ENCODE measurements around the gene MYOZ2. TPM values are rescaled to one million over a fixed set of nuclear protein-coding genes. Genes with fewer than 3 reads are reported as not detected.

The MYOZ2 gene
- total RNA-seq (under 1 TPM in 2 of 6 donors, not detected in 4; 0.06 to 0.43 TPM), polyA plus RNA-seq (under 1 TPM; 0.16 to 0.23 TPM)

GRCh38 chr4:119135721-119136121 is at the start of gene MYOZ2:
TSS of gene MYOZ2 (plus strand) at chr4:119135832. CDS start at chr4:119136526, 694 bp downstream.
- no peak for TF ChIP-seq CTCF (IDR thresholded peaks at IDR 0.05)
- ATAC-seq (peak in 1 of 4 donors; percentile 25), FAIRE-seq (no peak), DNase-seq (no peak)
- no peak within 1 kb of the TSS for H3K27ac ChIP-seq
- 69% methylated on average over 2 of the region's 2 CpGs for WGBS, 2 donors
- H3K4me3 ChIP-seq = no peak within 1 kb of the TSS
- peaks cover 19 to 32% (median 25%) of the 10 kb centered on the region in 3 donors for H3K4me1 ChIP-seq
- H3K9me3 ChIP-seq = no peaks in the 10 kb centered on the region
- H3K36me3 ChIP-seq = no peaks in the 10 kb centered on the region
- intact Hi-C loops (cut with DNase I) = no loop called here
- no peaks in the 10 kb centered on the region for H3K27me3 ChIP-seq

DNA sequence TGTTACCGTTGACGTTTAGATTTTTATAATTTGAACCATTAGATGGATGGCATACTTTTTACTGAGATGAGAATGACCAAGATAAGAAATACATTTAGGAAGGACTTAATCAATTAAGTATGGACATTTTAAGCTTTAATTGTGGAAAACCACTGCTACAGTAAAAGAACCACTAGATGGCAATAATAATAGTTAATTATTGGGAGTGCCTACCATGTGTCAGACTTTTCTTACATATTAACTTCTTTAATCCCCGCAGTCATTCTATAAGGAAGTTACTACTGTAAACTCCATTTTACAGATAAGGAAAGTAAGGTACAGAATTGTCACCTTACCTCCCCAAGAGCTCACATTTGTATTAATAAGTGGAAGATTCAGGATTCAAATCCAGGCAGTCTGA is 48.5 kb upstream of the MYOZ2 start:
- intact Hi-C loops (cut with DNase I) = no loop called here
- H3K27ac ChIP-seq = no peak overlapping the region
- no peaks in the 10 kb centered on the region for H3K9me3 ChIP-seq
- TF ChIP-seq CTCF (IDR thresholded peaks at IDR 0.05) = peak in 2 of 4 donors; percentile 12 to 17
- H3K4me1 ChIP-seq = no peaks in the 10 kb centered on the region
- FAIRE-seq (no peak), DNase-seq (no peak), ATAC-seq (peak; percentile 70 to 89 (median 81))
- no peaks in the 10 kb centered on the region for H3K36me3 ChIP-seq
- 28 to 49% methylated on average over 3 of the region's 3 CpGs for WGBS, 2 donors
- H3K4me3 ChIP-seq = no peak overlapping the region
- H3K27me3 ChIP-seq = no peaks in the 10 kb centered on the region

GRCh38 chr4:119087656-119088055 is 48.0 kb upstream of the MYOZ2 start:
- Histone ChIP-seq H3K4me3 (no peak overlapping the region), H3K4me1 (no peaks in the 10 kb centered on the region), H3K27ac (no peak overlapping the region), H3K27me3 (no peaks in the 10 kb centered on the region), H3K36me3 (no peaks in the 10 kb centered on the region), H3K9me3 (no peaks in the 10 kb centered on the region)
- no peak for TF ChIP-seq CTCF (IDR thresholded peaks at IDR 0.05)
- ATAC-seq (no peak), FAIRE-seq (no peak), DNase-seq (no peak)
- 78 to 82% methylated on average over 5 of the region's 5 CpGs for WGBS, 2 donors
- intact Hi-C loops (cut with DNase I) = no loop called here

GRCh38 chr4:119093042-119093827 is 42.4 kb upstream of the MYOZ2 start:
- intact Hi-C loops (cut with DNase I) = no loop called here
- no peak for DNase-seq
- no peak for FAIRE-seq
- no peak overlapping the region for H3K4me3 ChIP-seq
- no peak for TF ChIP-seq CTCF (IDR thresholded peaks at IDR 0.05)
- WGBS, 2 donors = 58 to 70% methylated on average over 5 of the region's 5 CpGs
- H3K4me1 ChIP-seq = no peaks in the 10 kb centered on the region
- no peaks in the 10 kb centered on the region for H3K27me3 ChIP-seq
- H3K9me3 ChIP-seq = no peaks in the 10 kb centered on the region
- peak in 3 of 4 donors; percentile 32 to 83 (median 47) for ATAC-seq
- H3K36me3 ChIP-seq = no peaks in the 10 kb centered on the region
- no peak overlapping the region for H3K27ac ChIP-seq

DNA sequence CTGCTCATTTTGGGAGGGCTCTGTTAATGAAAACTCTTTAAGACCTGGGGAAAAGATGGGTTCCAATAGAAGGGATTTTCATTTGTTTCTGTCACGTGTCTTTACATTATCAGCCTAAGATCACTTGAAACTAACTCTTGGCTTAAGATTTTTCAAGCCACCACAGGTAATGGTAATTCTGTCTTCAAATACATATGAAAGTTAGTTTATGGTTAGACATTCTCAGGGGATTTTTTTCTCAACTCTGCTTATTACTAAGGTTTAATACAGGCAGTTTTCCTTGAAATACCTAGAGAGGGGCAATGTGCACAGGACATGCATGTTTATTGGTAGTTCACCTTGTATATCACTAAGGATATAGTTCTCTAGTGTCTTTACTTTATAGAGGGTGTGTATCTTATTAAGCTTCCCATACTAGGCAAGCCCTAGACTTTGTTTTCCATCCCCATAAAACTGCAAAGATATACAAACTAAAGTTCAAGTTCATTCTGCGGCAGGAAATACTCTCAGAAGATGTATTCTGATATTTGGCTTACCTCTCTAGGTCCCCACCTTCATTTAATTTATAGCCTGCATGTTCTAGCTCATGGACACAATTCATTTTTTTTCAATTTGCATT is 38.2 kb upstream of the MYOZ2 start:
- intact Hi-C loops (cut with DNase I) = no loop called here
- DNase-seq (no peak), FAIRE-seq (no peak), ATAC-seq (no peak)
- no peaks in the 10 kb centered on the region for H3K27me3 ChIP-seq
- H3K4me3 ChIP-seq = no peak overlapping the region
- no peaks in the 10 kb centered on the region for H3K36me3 ChIP-seq
- 93 to 99% methylated on average over 2 of the region's 2 CpGs for WGBS, 2 donors
- H3K9me3 ChIP-seq = no peaks in the 10 kb centered on the region
- TF ChIP-seq CTCF (IDR thresholded peaks at IDR 0.05) = no peak
- H3K27ac ChIP-seq = no peak overlapping the region
- H3K4me1 ChIP-seq = no peaks in the 10 kb centered on the region

Measured in pancreas (tissue), 10 donors.